T-cell (primary cell): ENCODE data around the gene GCH1. TPM values are rescaled to one million over a fixed set of nuclear protein-coding genes. Genes with fewer than 3 reads are reported as not detected.
A peak's percentile ranks its signal among the peaks of the same experiment; 100 is the strongest.

Experiments
- ATAC-seq, 4 experiments: fragments of 200-7000 bp in 3 of 4; fragments of 150-1000 bp in 1 of 4; cut with Tn5 transposase; replicated peaks in 1 of 4; 1 replicate in 3 of 4; 2 replicates in 1 of 4; pipeline ENCODE4 v1.10.0; 2021; ENCODE audit warnings: moderate library complexity in 3 of 4, mild to moderate bottlenecking in 2 of 4, moderate number of reproducible peaks in 1 of 4
- CTCF ChIA-PET, 2 donors: fragments of 300-600 bp; sonication (Branson Sonifier 250); formaldehyde crosslinking; loops; one replicate each; lab custom pipeline; 2022; ENCODE audit warnings: antibody characterized with exemption in 2 of 2; lab: Charles Lee
- POLR2A ChIA-PET, 2 donors: fragments of 300-600 bp; sonication (Branson Sonifier 250); formaldehyde crosslinking; loops; one replicate each; lab custom pipeline; 2022; ENCODE audit warnings: antibody characterized with exemption in 2 of 2; lab: Charles Lee
- DNase-seq, 35 experiments: peaks; one replicate each; pipeline versions ENCODE4 v3.0.0 to v3.0.0-alpha.2; 2013 to 2023
- H3K27ac ChIP-seq: one replicate; pipeline ENCODE4 v1.5.1; 2013; ENCODE audit warnings: low read length
- H3K27me3 ChIP-seq, 2 experiments: replicated peaks in 1 of 2; 1 replicate in 1 of 2; 2 replicates in 1 of 2; pipeline versions ENCODE4 v1.6.1 to v1.7.0; 2013; ENCODE audit warnings: low read length in 1 of 2, mixed read lengths in 1 of 2; ENCODE audit not compliant: control insufficient read depth in 2 of 2, insufficient read depth in 2 of 2; ENCODE audit errors: extremely low read depth in 1 of 2
- H3K36me3 ChIP-seq, 2 donors: 1 replicate in 1 of 2; 2 replicates in 1 of 2; pipeline versions ENCODE4 v1.6.1 to v1.7.0; 2013; ENCODE audit warnings: low read length in 1 of 2; ENCODE audit not compliant: control insufficient read depth in 2 of 2, insufficient read depth in 1 of 2; ENCODE audit errors: extremely low read depth in 1 of 2
- H3K4me1 ChIP-seq, 2 experiments: 1 replicate in 1 of 2; 2 replicates in 1 of 2; pipeline versions ENCODE4 v1.6.1 to v1.7.0; 2013; ENCODE audit warnings: low read length in 2 of 2, mixed read lengths in 1 of 2; ENCODE audit not compliant: insufficient read depth in 2 of 2, control insufficient read depth in 1 of 2; ENCODE audit errors: extremely low read depth in 1 of 2
- H3K4me3 ChIP-seq, 2 donors: 1 replicate in 1 of 2; 2 replicates in 1 of 2; pipeline versions ENCODE4 v1.5.1 to v1.7.0; 2013; ENCODE audit warnings: mild to moderate bottlenecking in 2 of 2, low read length in 1 of 2, moderate library complexity in 1 of 2; ENCODE audit not compliant: control insufficient read depth in 1 of 2; ENCODE audit errors: extremely low read depth in 1 of 2
- H3K9me3 ChIP-seq: 2 replicates; pipeline ENCODE4 v1.7.0; 2013
- H3K27ac Mint-ChIP-seq, 2 donors: one replicate each; pipeline ENCODE4 v1.8.0; 2020 to 2021; ENCODE audit warnings: mild to moderate bottlenecking in 2 of 2, mixed read lengths in 2 of 2
- H3K27me3 Mint-ChIP-seq, 2 donors: one replicate each; pipeline ENCODE4 v1.8.0; 2021 to 2022; ENCODE audit warnings: mixed read lengths in 2 of 2
- H3K36me3 Mint-ChIP-seq: one replicate; pipeline ENCODE4 v1.8.0; 2021; ENCODE audit warnings: mixed read lengths
- H3K4me1 Mint-ChIP-seq, 3 donors: one replicate each; pipeline ENCODE4 v1.8.0; 2020 to 2022; ENCODE audit warnings: mixed read lengths in 3 of 3, mild to moderate bottlenecking in 1 of 3
- H3K4me3 Mint-ChIP-seq, 3 donors: one replicate each; pipeline ENCODE4 v1.8.0; 2020 to 2022; ENCODE audit warnings: mild to moderate bottlenecking in 3 of 3, mixed read lengths in 3 of 3, moderate library complexity in 3 of 3
- H3K9me3 Mint-ChIP-seq, 3 donors: one replicate each; pipeline ENCODE4 v1.8.0; 2020 to 2022; ENCODE audit warnings: mixed read lengths in 3 of 3
- WGBS: methylation state at CpG from one replicate; pipeline ENCODE4 v1.1.5; 2013; ENCODE audit warnings: missing lambda C conversion rate; ENCODE audit not compliant: insufficient coverage; 5-methylcytosine and 5-hydroxymethylcytosine counted together
- total RNA-seq, 35 experiments: library from RNA in 6 of 35; stranded (reverse) in 6 of 35; fragments of 120-200 nt in 1 of 35; gene quantifications; one replicate each; pipeline versions ENCODE4 v1.2.1 to v1.2.4 and lab custom pipeline; 2013 to 2026

Gene GCH1
- total RNA-seq, 5 donors from 2014 or later (not counting 1 experiment from before 2014, with no cell fraction given) = 26.5 to 31.2 (median 29.2) TPM

- peaks cover 0 to 34% of the 10 kb centered on the region in 2 experiments for H3K27me3 ChIP-seq
- no peak overlapping the region for H3K27ac Mint-ChIP-seq
- H3K36me3 Mint-ChIP-seq = no peaks in the 10 kb centered on the region
- H3K27ac ChIP-seq = no peak overlapping the region
- H3K36me3 ChIP-seq = no peaks in the 10 kb centered on the region
- no peak overlapping the region for H3K4me3 Mint-ChIP-seq
- ATAC-seq (no peak), DNase-seq (no peak)
- H3K9me3 ChIP-seq = no peaks in the 10 kb centered on the region
- 62% methylated on average over 5 of the region's 6 CpGs for WGBS
- peaks cover 3 to 6% (median 4%) of the 10 kb centered on the region in 3 donors for H3K4me1 Mint-ChIP-seq
- H3K27me3 Mint-ChIP-seq = peaks cover 2 to 13% of the 10 kb centered on the region in 2 donors
- CTCF ChIA-PET = interaction anchor here (0.6 to 1.9 kb wide), 2 partner anchors 94 to 243 kb away, joined by 3 to 6 read pairs; no protein-coding TSS in a partner anchor
- H3K4me1 ChIP-seq = peaks cover 0 to 6% of the 10 kb centered on the region in 2 experiments
- H3K4me3 ChIP-seq = no peak overlapping the region
- POLR2A ChIA-PET = interaction anchor here in 1 of 2 donors (0.5 kb wide), 1 partner anchor 42 kb away, joined by 3 read pairs; no protein-coding TSS in a partner anchor
- H3K9me3 Mint-ChIP-seq = no peaks in the 10 kb centered on the region
Measured at GRCh38 chr14:54807428-54807827, 95.2 kb downstream of the GCH1 start.

DNA sequence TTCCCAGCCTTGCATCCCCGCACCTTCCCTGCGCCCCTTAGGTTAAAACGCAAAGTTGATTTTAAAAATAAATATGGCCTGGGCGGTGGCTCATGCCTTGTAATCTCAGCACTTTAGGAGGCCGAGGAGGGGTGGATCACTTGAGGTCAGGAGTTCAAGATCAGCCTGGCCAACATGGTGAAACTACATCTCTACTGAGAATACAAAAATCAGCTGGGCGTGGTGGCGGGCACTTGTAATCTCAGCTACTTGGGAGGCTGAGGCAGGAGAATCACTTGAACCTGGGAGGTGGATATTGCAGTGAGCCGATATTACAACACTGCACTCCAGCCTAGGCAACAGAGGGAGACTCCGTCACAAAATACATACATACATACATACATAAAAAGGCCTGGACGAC is 96.0 kb downstream of the GCH1 start:
- no peaks in the 10 kb centered on the region for H3K36me3 Mint-ChIP-seq
- peaks cover 3 to 6% (median 4%) of the 10 kb centered on the region in 3 donors for H3K4me1 Mint-ChIP-seq
- DNase-seq (no peak), ATAC-seq (no peak)
- H3K4me3 ChIP-seq = no peak overlapping the region
- peaks cover 0 to 34% of the 10 kb centered on the region in 2 experiments for H3K27me3 ChIP-seq
- no peaks in the 10 kb centered on the region for H3K9me3 Mint-ChIP-seq
- H3K9me3 ChIP-seq = no peaks in the 10 kb centered on the region
- ChIA-PET CTCF (interaction anchor here (0.7 to 2.0 kb wide), 2 partner anchors 242 to 353 kb away, joined by 3 to 15 read pairs; no protein-coding TSS in a partner anchor), POLR2A (no interaction called here)
- H3K27me3 Mint-ChIP-seq = peaks cover 3 to 14% of the 10 kb centered on the region in 2 donors
- no peaks in the 10 kb centered on the region for H3K36me3 ChIP-seq
- H3K27ac Mint-ChIP-seq = no peak overlapping the region
- no peak overlapping the region for H3K4me3 Mint-ChIP-seq
- peaks cover 0 to 6% of the 10 kb centered on the region in 2 experiments for H3K4me1 ChIP-seq
- H3K27ac ChIP-seq = no peak overlapping the region
- 78% methylated on average over 1 of the region's 10 CpGs for WGBS

DNA sequence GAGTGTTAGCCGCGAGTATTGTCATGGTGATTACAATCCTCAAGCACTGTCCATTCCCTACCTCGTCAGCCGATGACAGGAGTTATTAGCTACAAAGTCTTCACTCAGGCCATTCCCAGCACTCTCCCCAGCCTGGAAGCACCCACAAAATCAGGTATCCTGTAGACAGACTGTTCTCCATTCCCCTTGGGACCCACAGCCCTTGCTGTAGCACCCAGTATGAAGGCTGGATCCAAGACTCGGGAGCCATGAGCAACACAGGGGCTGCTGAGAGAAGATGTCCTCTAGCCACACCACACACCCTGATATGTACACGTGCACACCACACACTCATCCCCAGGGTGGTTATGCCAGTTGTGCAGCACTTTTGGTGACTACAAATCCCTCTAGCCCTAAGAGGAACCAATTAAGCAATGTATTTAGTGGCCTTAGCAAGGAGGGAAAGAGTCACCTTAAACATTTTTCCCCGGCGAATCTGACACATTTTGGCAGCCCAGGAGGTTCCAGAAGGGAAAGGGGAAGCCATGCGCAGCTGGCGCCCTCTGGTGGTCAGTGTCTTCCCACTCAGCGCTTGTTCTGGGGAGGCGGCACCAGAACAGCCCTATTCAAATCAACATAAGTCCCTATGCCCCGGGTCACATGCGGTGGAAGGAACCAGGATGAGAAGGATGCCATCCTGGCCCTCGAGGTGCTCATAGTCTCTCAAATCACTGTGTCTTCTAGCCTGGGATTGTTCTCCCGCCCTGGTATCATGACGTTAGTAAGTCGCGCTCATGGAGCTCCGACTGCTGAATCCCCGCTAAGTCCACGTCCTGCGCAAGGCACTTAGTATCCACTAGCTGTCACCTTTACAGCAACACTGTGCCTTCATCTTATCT is 96.9 kb downstream of the GCH1 start:
- Mint-ChIP-seq H3K4me3 (peak overlapping the region in 1 of 3 donors; percentile 15), H3K9me3 (no peaks in the 10 kb centered on the region), H3K27me3 (peaks cover 5 to 15% of the 10 kb centered on the region in 2 donors), H3K36me3 (no peaks in the 10 kb centered on the region), H3K27ac (no peak overlapping the region), H3K4me1 (peaks cover 3 to 6% (median 4%) of the 10 kb centered on the region in 3 donors)
- Histone ChIP-seq H3K27ac (no peak overlapping the region), H3K27me3 (peaks cover 0 to 34% of the 10 kb centered on the region in 2 experiments), H3K4me1 (peaks cover 0 to 6% of the 10 kb centered on the region in 2 experiments), H3K9me3 (no peaks in the 10 kb centered on the region), H3K36me3 (no peaks in the 10 kb centered on the region), H3K4me3 (no peak overlapping the region)
- ATAC-seq (peak; percentile 76 to 81 (median 78)), DNase-seq (peak; percentile 14 to 80 (median 57))
- POLR2A ChIA-PET = no interaction called here
- WGBS = 64% methylated on average over 15 of the region's 23 CpGs
- CTCF ChIA-PET = interaction anchor here (0.6 to 2.0 kb wide), 7 partner anchors 10 to 352 kb away, joined by 3 to 15 read pairs (median 4); no protein-coding TSS in a partner anchor

- ChIA-PET CTCF (interaction anchor here (0.6 to 2.0 kb wide), 6 partner anchors 8 to 241 kb away, joined by 3 to 15 read pairs (median 4); no protein-coding TSS in a partner anchor), POLR2A (no interaction called here)
- Mint-ChIP-seq H3K36me3 (no peaks in the 10 kb centered on the region), H3K9me3 (no peaks in the 10 kb centered on the region), H3K27me3 (peaks cover 5 to 15% of the 10 kb centered on the region in 2 donors), H3K4me3 (no peak overlapping the region), H3K4me1 (peaks cover 3 to 6% (median 4%) of the 10 kb centered on the region in 3 donors), H3K27ac (no peak overlapping the region)
- Histone ChIP-seq H3K27ac (no peak overlapping the region), H3K27me3 (peaks cover 0 to 34% of the 10 kb centered on the region in 2 experiments), H3K36me3 (no peaks in the 10 kb centered on the region), H3K4me1 (peaks cover 0 to 6% of the 10 kb centered on the region in 2 experiments), H3K9me3 (no peaks in the 10 kb centered on the region), H3K4me3 (no peak overlapping the region)
- DNase-seq = no peak
- ATAC-seq = no peak
- 51% methylated on average over 3 of the region's 6 CpGs for WGBS
Measured at GRCh38 chr14:54805070-54805444, 97.6 kb downstream of the GCH1 start.

DNA sequence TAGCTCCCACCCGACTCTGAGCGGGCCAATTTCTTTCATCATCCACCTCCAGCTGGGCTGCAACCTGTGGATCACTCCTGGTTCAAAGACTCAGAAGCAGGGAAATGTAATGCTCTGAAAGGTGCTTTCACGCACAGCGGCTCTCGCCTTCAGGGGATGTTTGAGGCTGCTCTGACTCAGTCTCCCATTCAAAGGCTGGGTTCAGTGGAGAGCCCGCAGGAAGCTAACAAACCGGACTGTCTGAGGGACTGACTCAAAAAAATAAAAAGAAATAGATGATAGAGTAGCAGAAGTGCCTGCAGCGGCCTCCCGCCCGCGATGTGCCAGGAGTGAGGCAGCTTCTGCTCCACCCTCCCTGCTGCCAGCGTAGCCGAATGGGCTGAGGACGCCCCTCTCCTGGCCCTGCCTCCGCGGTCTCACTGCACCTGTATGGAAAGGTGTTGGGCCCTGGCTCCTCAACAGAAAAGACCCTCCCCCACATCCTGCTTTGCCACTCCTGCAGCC is 98.0 kb downstream of the GCH1 start:
- Mint-ChIP-seq H3K27ac (no peak overlapping the region), H3K4me1 (peaks cover 3 to 6% (median 4%) of the 10 kb centered on the region in 3 donors), H3K9me3 (no peaks in the 10 kb centered on the region), H3K36me3 (no peaks in the 10 kb centered on the region), H3K27me3 (peaks cover 5 to 19% of the 10 kb centered on the region in 2 donors), H3K4me3 (no peak overlapping the region)
- H3K27me3 ChIP-seq = peaks cover 0 to 34% of the 10 kb centered on the region in 2 experiments
- no peaks in the 10 kb centered on the region for H3K9me3 ChIP-seq
- H3K4me3 ChIP-seq = no peak overlapping the region
- ChIA-PET CTCF (interaction anchor here (0.5 to 2.0 kb wide), 6 partner anchors 9 to 241 kb away, joined by 3 to 15 read pairs (median 4); partner anchors contain the start of gene SAMD4A (in 1 of the 2)), POLR2A (no interaction called here)
- DNase-seq (no peak), ATAC-seq (no peak)
- H3K36me3 ChIP-seq = no peaks in the 10 kb centered on the region
- WGBS = 82% methylated on average over 11 of the region's 16 CpGs
- H3K27ac ChIP-seq = no peak overlapping the region
- peaks cover 0 to 6% of the 10 kb centered on the region in 2 experiments for H3K4me1 ChIP-seq

DNA sequence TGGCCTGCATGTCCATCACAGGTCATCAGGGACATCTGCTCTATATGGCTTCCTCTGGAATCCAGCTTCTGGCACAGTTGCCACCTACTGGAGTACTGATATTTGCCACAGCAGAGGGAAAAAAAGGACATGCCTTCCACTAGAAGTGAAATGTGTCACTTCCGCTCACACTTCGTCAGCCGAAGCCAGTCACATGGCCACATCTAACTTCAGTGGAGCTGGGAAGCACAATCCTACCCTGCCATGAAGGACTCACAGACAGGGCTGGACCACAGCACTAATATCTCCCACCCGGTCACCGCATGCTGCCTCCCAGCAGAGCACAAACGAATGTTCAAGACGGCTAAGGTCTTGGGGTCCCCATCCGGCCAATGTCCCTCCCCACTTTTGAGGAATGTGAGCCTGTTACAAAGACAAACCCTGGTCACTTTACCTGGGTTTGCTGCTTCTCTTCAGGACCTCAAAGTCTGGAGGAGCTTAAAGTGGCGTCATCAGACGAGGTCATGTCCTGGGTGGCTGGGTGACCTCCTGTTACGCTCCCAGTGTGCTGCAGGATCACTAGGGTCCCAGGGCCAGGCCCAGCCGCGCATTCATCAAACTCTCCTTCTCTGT is 98.6 kb downstream of the GCH1 start:
- H3K36me3 ChIP-seq = no peaks in the 10 kb centered on the region
- Mint-ChIP-seq H3K4me1 (peaks cover 3 to 6% (median 4%) of the 10 kb centered on the region in 3 donors), H3K4me3 (no peak overlapping the region), H3K9me3 (no peaks in the 10 kb centered on the region), H3K27ac (no peak overlapping the region), H3K36me3 (no peaks in the 10 kb centered on the region), H3K27me3 (peaks cover 5 to 19% of the 10 kb centered on the region in 2 donors)
- ATAC-seq (no peak), DNase-seq (no peak)
- H3K4me3 ChIP-seq = no peak overlapping the region
- no peaks in the 10 kb centered on the region for H3K9me3 ChIP-seq
- peaks cover 0 to 6% of the 10 kb centered on the region in 2 experiments for H3K4me1 ChIP-seq
- CTCF ChIA-PET = interaction anchor here (0.5 to 1.7 kb wide), 5 partner anchors 9 to 240 kb away, joined by 3 to 5 read pairs (median 4); partner anchors contain the start of gene SAMD4A (in 1 of the 2)
- WGBS = 90% methylated on average over 12 of the region's 13 CpGs
- H3K27ac ChIP-seq = no peak overlapping the region
- POLR2A ChIA-PET = no interaction called here
- H3K27me3 ChIP-seq = peaks cover 0 to 34% of the 10 kb centered on the region in 2 experiments
